ENCODE results near the gene NBPF3. TPM values are rescaled to one million over a fixed set of nuclear protein-coding genes. Genes with fewer than 3 reads are reported as not detected.
"Not testable (repeated sequence)": the region's sequence is repeated elsewhere in the genome, so short reads cannot be mapped to it uniquely, and the experiment has no call there.

Gene NBPF3
- total and polyA plus RNA-seq, 4 experiments from 2014 or later = 4.2 to 14.3 (median 10.3) TPM

- POLR2A ChIA-PET (ENCODE audit: partially characterized antibody); H3K9me3 ChIP-seq (ENCODE audit: control insufficient read depth in 1 of 2, low read length in 2 of 2); H3K27me3 ChIP-seq (ENCODE audit: insufficient read depth, low read length); H3K4me3 ChIP-seq (ENCODE audit: low read length in 2 of 2); H3K27ac ChIP-seq (ENCODE audit: low read depth, low read length); H3K27me3 Mint-ChIP-seq; H3K9me3 Mint-ChIP-seq; DNase-seq; H3K27ac Mint-ChIP-seq; intact Hi-C loops (cut with micrococcal nuclease); H3K36me3 ChIP-seq (ENCODE audit: insufficient read depth, low read length); H3K4me3 Mint-ChIP-seq; CTCF ChIA-PET (ENCODE audit: partially characterized antibody); H3K4me1 Mint-ChIP-seq; H3K4me1 ChIP-seq (ENCODE audit: insufficient read depth, low read length): not testable (repeated sequence)
- peaks cover 18% of the 10 kb centered on the region in 2 donors for H3K36me3 Mint-ChIP-seq
Observed at GRCh38 chr1:21454904-21455303, 15.0 kb downstream of the NBPF3 start.

DNA sequence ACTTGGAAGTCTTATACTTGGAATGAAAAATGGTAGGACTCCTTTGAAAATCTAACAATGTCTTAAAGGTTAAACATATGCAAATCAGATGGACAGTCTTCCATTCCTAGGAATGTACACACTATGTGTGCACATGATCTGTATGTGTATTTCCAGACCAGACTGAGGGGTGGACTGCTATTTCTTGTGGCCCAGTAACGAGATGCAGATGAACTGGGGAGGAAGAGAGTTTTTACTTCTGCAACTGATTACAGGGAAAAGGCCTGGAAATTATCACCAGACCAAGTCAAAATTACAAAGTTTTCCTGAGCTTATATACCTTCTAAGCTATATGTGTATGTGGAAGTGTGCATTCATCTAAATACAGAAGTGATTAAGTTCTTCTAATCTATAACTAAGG is 17.7 kb downstream of the NBPF3 start:
- H3K27me3 ChIP-seq (ENCODE audit: insufficient read depth, low read length) = no peaks in the 10 kb centered on the region
- Mint-ChIP-seq H3K4me1 (peaks cover 0 to 2% (median 0%) of the 10 kb centered on the region in 4 donors), H3K27me3 (no peaks in the 10 kb centered on the region), H3K4me3 (no peak overlapping the region), H3K9me3 (no peaks in the 10 kb centered on the region), H3K27ac (no peak overlapping the region), H3K36me3 (peaks cover 8 to 10% of the 10 kb centered on the region in 2 donors)
- no peak for DNase-seq
- H3K9me3 ChIP-seq (ENCODE audit: control insufficient read depth in 1 of 2, low read length in 2 of 2) = no peaks in the 10 kb centered on the region
- no peak overlapping the region for H3K4me3 ChIP-seq (ENCODE audit: low read length in 2 of 2)
- ChIA-PET POLR2A (ENCODE audit: partially characterized antibody) (no interaction called here), CTCF (ENCODE audit: partially characterized antibody) (no interaction called here)
- no peaks in the 10 kb centered on the region for H3K36me3 ChIP-seq (ENCODE audit: insufficient read depth, low read length)
- H3K4me1 ChIP-seq (ENCODE audit: insufficient read depth, low read length) = no peaks in the 10 kb centered on the region
- H3K27ac ChIP-seq (ENCODE audit: low read depth, low read length) = no peak overlapping the region
- intact Hi-C loops (cut with micrococcal nuclease) = no loop called here

- DNase-seq; intact Hi-C loops (cut with micrococcal nuclease): not testable (repeated sequence)
Observed at GRCh38 chr1:21465127-21465526, 25.2 kb downstream of the NBPF3 start.

GRCh38 chr1:21467946-21468345 is 28.0 kb downstream of the NBPF3 start:
- H3K36me3 ChIP-seq (ENCODE audit: insufficient read depth, low read length); CTCF ChIA-PET (ENCODE audit: partially characterized antibody); H3K4me1 ChIP-seq (ENCODE audit: insufficient read depth, low read length); H3K4me1 Mint-ChIP-seq; H3K9me3 Mint-ChIP-seq; POLR2A ChIA-PET (ENCODE audit: partially characterized antibody); H3K27ac ChIP-seq (ENCODE audit: low read depth, low read length); H3K9me3 ChIP-seq (ENCODE audit: control insufficient read depth in 1 of 2, low read length in 2 of 2); H3K27me3 ChIP-seq (ENCODE audit: insufficient read depth, low read length); H3K27me3 Mint-ChIP-seq; intact Hi-C loops (cut with micrococcal nuclease); H3K4me3 Mint-ChIP-seq; H3K4me3 ChIP-seq (ENCODE audit: low read length in 2 of 2); H3K27ac Mint-ChIP-seq; DNase-seq: not testable (repeated sequence)
- peaks cover 0 to 12% of the 10 kb centered on the region in 2 donors for H3K36me3 Mint-ChIP-seq

More at GRCh38 chr1:21465127-21465526, 25.2 kb downstream of the NBPF3 start:
- H3K4me3 ChIP-seq (ENCODE audit: low read length in 2 of 2); POLR2A ChIA-PET (ENCODE audit: partially characterized antibody); H3K36me3 ChIP-seq (ENCODE audit: insufficient read depth, low read length); H3K9me3 Mint-ChIP-seq; H3K4me3 Mint-ChIP-seq; H3K4me1 ChIP-seq (ENCODE audit: insufficient read depth, low read length); H3K27me3 ChIP-seq (ENCODE audit: insufficient read depth, low read length); H3K27ac Mint-ChIP-seq; CTCF ChIA-PET (ENCODE audit: partially characterized antibody); H3K27me3 Mint-ChIP-seq; H3K4me1 Mint-ChIP-seq; H3K36me3 Mint-ChIP-seq; H3K27ac ChIP-seq (ENCODE audit: low read depth, low read length); H3K9me3 ChIP-seq (ENCODE audit: control insufficient read depth in 1 of 2, low read length in 2 of 2): not testable (repeated sequence)

DNA sequence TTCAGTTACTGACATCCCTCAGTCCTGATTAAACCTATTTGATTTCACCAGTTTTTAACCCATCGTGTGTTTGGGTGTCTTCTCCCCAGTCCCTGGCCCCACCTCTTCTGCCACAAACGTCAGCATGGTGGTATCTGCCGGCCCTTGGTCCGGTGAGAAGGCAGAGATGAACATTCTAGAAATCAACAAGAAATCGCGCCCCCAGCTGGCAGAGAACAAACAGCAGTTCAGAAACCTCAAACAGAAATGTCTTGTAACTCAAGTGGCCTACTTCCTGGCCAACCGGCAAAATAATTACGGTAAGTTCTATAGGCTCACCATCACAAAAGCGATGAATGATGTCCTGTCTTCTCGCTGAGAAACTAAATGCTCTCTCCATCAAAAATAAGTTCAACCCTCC is 28.7 kb downstream of the NBPF3 start:
- Mint-ChIP-seq H3K4me3 (no peak overlapping the region), H3K27ac (no peak overlapping the region), H3K36me3 (peaks cover 5 to 17% of the 10 kb centered on the region in 2 donors), H3K27me3 (no peaks in the 10 kb centered on the region), H3K9me3 (no peaks in the 10 kb centered on the region), H3K4me1 (peaks cover 0 to 8% (median 0%) of the 10 kb centered on the region in 4 donors)
- intact Hi-C loops (cut with micrococcal nuclease) = no loop called here
- DNase-seq = no peak
- Histone ChIP-seq H3K36me3 (ENCODE audit: insufficient read depth, low read length) (no peaks in the 10 kb centered on the region), H3K9me3 (ENCODE audit: control insufficient read depth in 1 of 2, low read length in 2 of 2) (no peaks in the 10 kb centered on the region), H3K4me1 (ENCODE audit: insufficient read depth, low read length) (no peaks in the 10 kb centered on the region), H3K27me3 (ENCODE audit: insufficient read depth, low read length) (no peaks in the 10 kb centered on the region), H3K4me3 (ENCODE audit: low read length in 2 of 2) (no peak overlapping the region), H3K27ac (ENCODE audit: low read depth, low read length) (no peak overlapping the region)
- ChIA-PET CTCF (ENCODE audit: partially characterized antibody) (interaction anchor here (0.6 kb wide), 1 partner anchor 169 kb away, joined by 3 read pairs; no protein-coding TSS in a partner anchor), POLR2A (ENCODE audit: partially characterized antibody) (no interaction called here)

DNA sequence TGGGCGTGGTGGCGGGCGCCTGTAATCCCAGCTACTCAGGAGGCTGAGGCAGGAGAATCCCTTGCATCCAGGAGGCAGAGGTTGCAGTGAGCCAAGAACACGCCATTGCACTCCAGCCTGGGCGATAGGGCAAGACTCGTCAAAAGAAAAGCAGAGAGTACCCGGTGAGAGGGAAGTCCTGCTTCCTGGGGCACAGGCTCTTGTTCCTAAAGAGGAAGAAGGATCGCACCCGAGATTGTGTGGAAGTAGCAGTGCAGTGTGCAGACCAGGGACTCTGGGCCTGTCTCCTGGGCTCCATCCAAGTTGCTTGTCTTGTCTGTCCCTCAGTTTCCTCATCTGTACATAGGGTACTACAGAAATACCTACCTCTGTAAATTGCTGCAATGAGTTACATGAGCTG is 29.6 kb downstream of the NBPF3 start:
- CTCF ChIA-PET (ENCODE audit: partially characterized antibody) = no interaction called here
- Mint-ChIP-seq H3K4me3 (no peak overlapping the region), H3K36me3 (peaks cover 5 to 20% of the 10 kb centered on the region in 2 donors), H3K27ac (no peak overlapping the region), H3K9me3 (no peaks in the 10 kb centered on the region), H3K4me1 (peaks cover 0 to 8% (median 0%) of the 10 kb centered on the region in 4 donors), H3K27me3 (no peaks in the 10 kb centered on the region)
- Histone ChIP-seq H3K27me3 (ENCODE audit: insufficient read depth, low read length) (no peaks in the 10 kb centered on the region), H3K36me3 (ENCODE audit: insufficient read depth, low read length) (no peaks in the 10 kb centered on the region), H3K27ac (ENCODE audit: low read depth, low read length) (no peak overlapping the region), H3K9me3 (ENCODE audit: control insufficient read depth in 1 of 2, low read length in 2 of 2) (no peaks in the 10 kb centered on the region), H3K4me3 (ENCODE audit: low read length in 2 of 2) (no peak overlapping the region), H3K4me1 (ENCODE audit: insufficient read depth, low read length) (no peaks in the 10 kb centered on the region)
- POLR2A ChIA-PET (ENCODE audit: partially characterized antibody) = no interaction called here
- DNase-seq = no peak
- intact Hi-C loops (cut with micrococcal nuclease) = no loop called here

DNA sequence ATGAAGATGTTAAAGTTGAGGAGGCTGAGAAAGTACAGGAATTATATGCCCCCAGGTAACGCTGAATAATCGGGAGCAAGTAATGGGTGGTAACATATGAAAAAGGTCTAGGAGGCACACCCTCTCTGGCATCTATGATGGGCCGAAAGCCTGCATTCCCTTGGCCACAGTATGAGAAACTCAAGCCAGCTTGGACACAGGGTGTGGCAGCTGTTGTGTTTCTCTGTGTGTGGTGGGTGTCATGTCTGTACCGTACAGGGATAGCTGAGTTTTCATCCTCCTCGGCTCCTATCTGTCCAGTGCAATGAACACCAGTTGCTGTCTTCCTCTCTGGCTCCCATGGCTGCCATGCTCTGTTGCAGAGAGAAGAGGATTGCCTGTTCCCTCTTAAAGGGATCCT is 32.9 kb downstream of the NBPF3 start:
- Mint-ChIP-seq H3K4me1 (peaks cover 0 to 8% (median 0%) of the 10 kb centered on the region in 4 donors), H3K9me3 (no peaks in the 10 kb centered on the region), H3K4me3 (no peak overlapping the region), H3K27ac (peak overlapping the region in 1 of 7 donors; percentile 32), H3K36me3 (peaks cover 18 to 41% of the 10 kb centered on the region in 2 donors), H3K27me3 (no peaks in the 10 kb centered on the region)
- Histone ChIP-seq H3K27ac (ENCODE audit: low read depth, low read length) (no peak overlapping the region), H3K4me3 (ENCODE audit: low read length in 2 of 2) (no peak overlapping the region), H3K27me3 (ENCODE audit: insufficient read depth, low read length) (no peaks in the 10 kb centered on the region), H3K9me3 (ENCODE audit: control insufficient read depth in 1 of 2, low read length in 2 of 2) (no peaks in the 10 kb centered on the region), H3K36me3 (ENCODE audit: insufficient read depth, low read length) (no peaks in the 10 kb centered on the region), H3K4me1 (ENCODE audit: insufficient read depth, low read length) (no peaks in the 10 kb centered on the region)
- no peak for DNase-seq
- POLR2A ChIA-PET (ENCODE audit: partially characterized antibody) = no interaction called here
- CTCF ChIA-PET (ENCODE audit: partially characterized antibody) = no interaction called here
- intact Hi-C loops (cut with micrococcal nuclease) = no loop called here

GRCh38 chr1:21478356-21478755 is 38.4 kb downstream of the NBPF3 start:
- Histone ChIP-seq H3K4me3 (ENCODE audit: low read length in 2 of 2) (no peak overlapping the region), H3K27me3 (ENCODE audit: insufficient read depth, low read length) (no peaks in the 10 kb centered on the region), H3K4me1 (ENCODE audit: insufficient read depth, low read length) (no peaks in the 10 kb centered on the region), H3K36me3 (ENCODE audit: insufficient read depth, low read length) (no peaks in the 10 kb centered on the region), H3K27ac (ENCODE audit: low read depth, low read length) (no peak overlapping the region), H3K9me3 (ENCODE audit: control insufficient read depth in 1 of 2, low read length in 2 of 2) (no peaks in the 10 kb centered on the region)
- intact Hi-C loops (cut with micrococcal nuclease) = no loop called here
- H3K4me1 Mint-ChIP-seq = no peaks in the 10 kb centered on the region
- no peak overlapping the region for H3K4me3 Mint-ChIP-seq
- POLR2A ChIA-PET (ENCODE audit: partially characterized antibody) = no interaction called here
- H3K27ac Mint-ChIP-seq = no peak overlapping the region
- no peaks in the 10 kb centered on the region for H3K9me3 Mint-ChIP-seq
- DNase-seq = no peak
- CTCF ChIA-PET (ENCODE audit: partially characterized antibody) = no interaction called here
- H3K27me3 Mint-ChIP-seq = peaks cover 0 to 2% of the 10 kb centered on the region in 2 donors
- peaks cover 30 to 47% of the 10 kb centered on the region in 2 donors for H3K36me3 Mint-ChIP-seq
